Renal cortical epithelial cell (primary cell): ENCODE measurements around the gene DCHS2. TPM values are rescaled to one million over a fixed set of nuclear protein-coding genes. Genes with fewer than 3 reads are reported as not detected.

ENCODE experiments used
- DNase-seq: peaks from one replicate; pipeline ENCODE4 v3.0.0-alpha.2; 2011; ENCODE audit warnings: low read depth
- total RNA-seq: library from RNA; depleted of rRNA; stranded (reverse); fragments of >200 nt; gene quantifications from 2 replicates; pipeline ENCODE4 v1.2.3, GENCODE V29; 2014

The DCHS2 gene
- total RNA-seq, 1 donor from 2014 or later: under 0.01 TPM

GRCh38 chr4:154211506-154211905 is 280.1 kb downstream of the DCHS2 start:
- DNase-seq: no peak

- DNase-seq: no peak
These were observed 283.2 kb downstream of the DCHS2 start for GRCh38 chr4:154208424-154208823.

GRCh38 chr4:154205471-154205870 is 286.1 kb downstream of the DCHS2 start:
- DNase-seq: no peak

- DNase-seq: no peak
These were observed 296.9 kb downstream of the DCHS2 start for GRCh38 chr4:154194649-154195048.

- no peak for DNase-seq
These were observed 299.0 kb downstream of the DCHS2 start for GRCh38 chr4:154192585-154192984.

- DNase-seq: no peak
These were observed 302.3 kb downstream of the DCHS2 start for GRCh38 chr4:154189346-154189745.

- no peak for DNase-seq
These were observed 304.7 kb downstream of the DCHS2 start for GRCh38 chr4:154186888-154187287.

GRCh38 chr4:154186035-154186434 is 305.6 kb downstream of the DCHS2 start:
- DNase-seq: no peak

- no peak for DNase-seq
These were observed 307.4 kb downstream of the DCHS2 start for GRCh38 chr4:154184238-154184637.

- DNase-seq: no peak
These were observed 308.3 kb downstream of the DCHS2 start for GRCh38 chr4:154183264-154183663.

Other genes starting within 250 kb of the DCHS2 start
- gene PLRG1, start 58.6 kb upstream of the DCHS2 start, total RNA-seq: 88.6 and 99.9 TPM in 2 replicates
- 0.69 and 14.3 TPM in 2 replicates for gene FGB, start 71.2 kb upstream of the DCHS2 start, total RNA-seq
- 0.17 and 7.0 TPM in 2 replicates for gene FGA, start 98.9 kb upstream of the DCHS2 start, total RNA-seq
- gene FGG, start 120.9 kb upstream of the DCHS2 start, total RNA-seq: 0.20 TPM in 1 of 2 replicates, not detected in the other